ENCODE data around the gene TRIM62.

Gene TRIM62

DNA sequence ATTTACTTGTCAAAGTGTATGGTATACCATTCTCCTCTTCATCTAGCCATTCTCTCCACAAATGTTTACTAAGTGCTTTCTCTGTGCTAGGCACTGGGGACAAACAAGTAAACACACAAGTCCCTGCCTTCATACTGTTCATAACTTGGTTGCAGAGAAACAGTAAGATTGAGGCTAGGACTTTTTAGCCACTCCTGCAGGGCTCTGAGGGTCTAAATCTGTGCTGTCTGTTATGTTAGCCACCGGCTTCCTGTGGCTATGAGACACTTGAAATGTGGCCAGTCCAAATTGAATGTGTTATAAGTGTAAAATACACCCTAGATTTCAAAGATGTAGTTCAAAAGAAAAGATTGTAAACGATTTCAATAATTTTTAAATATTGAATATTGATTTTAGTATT is 50.7 kb downstream of the TRIM62 start:
- H3K9me3 ChIP-seq (replicated peaks; ENCODE audit: insufficient read depth, low read length) = no peaks in the 10 kb centered on the region

DNA sequence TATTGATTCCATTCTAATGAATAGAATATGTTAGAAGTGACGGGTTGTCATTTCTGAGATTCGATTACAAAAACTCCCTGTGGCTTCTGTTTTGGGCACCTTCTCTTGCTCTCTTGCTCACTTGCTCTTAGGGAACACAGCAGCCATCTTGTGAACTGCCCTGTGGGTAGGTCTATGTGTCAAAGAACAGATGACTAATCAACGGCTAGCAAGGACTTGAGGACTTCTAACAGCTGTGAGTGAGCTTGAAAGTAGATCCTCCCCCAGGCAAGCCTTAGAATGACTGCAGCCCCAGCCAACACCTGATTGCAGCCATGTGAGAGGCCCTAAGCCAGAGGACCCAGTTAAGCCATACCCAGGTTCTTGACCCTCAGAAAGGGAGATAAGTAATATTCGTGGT is 51.5 kb downstream of the TRIM62 start:
- peaks cover 12% of the 10 kb centered on the region for H3F3A ChIP-seq (ENCODE audit: insufficient read depth, low read length)
- H3K27me3 ChIP-seq (replicated peaks; ENCODE audit: insufficient read depth, low read length) = no peaks in the 10 kb centered on the region
- H3K79me2 ChIP-seq (ENCODE audit: low read length) = peaks cover 15% of the 10 kb centered on the region
- TF ChIP-seq EZH2 (optimal IDR thresholded peaks at IDR 0.05; ENCODE audit: low read depth, low read length) = no peak
- no peak for DNase-seq
- H3K27ac ChIP-seq (ENCODE audit: low read length) = no peak overlapping the region
- H3K36me3 ChIP-seq (replicated peaks; ENCODE audit: insufficient read depth, low read length) = no peaks in the 10 kb centered on the region
- no peak overlapping the region for H3K9ac ChIP-seq (ENCODE audit: low read length)
- H3K9me2 ChIP-seq (replicated peaks; ENCODE audit: insufficient read depth, low read length) = no peaks in the 10 kb centered on the region
- H3K4me2 ChIP-seq (ENCODE audit: low read depth, low read length) = no peak overlapping the region
- H4K20me1 ChIP-seq (ENCODE audit: insufficient read depth, low read length) = no peaks in the 10 kb centered on the region
- no peak overlapping the region for H3K4me3 ChIP-seq (ENCODE audit: low read length)
- H2AFZ ChIP-seq (ENCODE audit: low read length) = no peak overlapping the region
- peaks cover 6% of the 10 kb centered on the region; the same call in 1 of the 2 replicates for H3K4me1 ChIP-seq (ENCODE audit: low read length)
- no peaks in the 10 kb centered on the region for H3K9me3 ChIP-seq (replicated peaks; ENCODE audit: insufficient read depth, low read length)

More for the DNA sequence above, 50.7 kb downstream of the TRIM62 start:
- TF ChIP-seq, protein P1, sequence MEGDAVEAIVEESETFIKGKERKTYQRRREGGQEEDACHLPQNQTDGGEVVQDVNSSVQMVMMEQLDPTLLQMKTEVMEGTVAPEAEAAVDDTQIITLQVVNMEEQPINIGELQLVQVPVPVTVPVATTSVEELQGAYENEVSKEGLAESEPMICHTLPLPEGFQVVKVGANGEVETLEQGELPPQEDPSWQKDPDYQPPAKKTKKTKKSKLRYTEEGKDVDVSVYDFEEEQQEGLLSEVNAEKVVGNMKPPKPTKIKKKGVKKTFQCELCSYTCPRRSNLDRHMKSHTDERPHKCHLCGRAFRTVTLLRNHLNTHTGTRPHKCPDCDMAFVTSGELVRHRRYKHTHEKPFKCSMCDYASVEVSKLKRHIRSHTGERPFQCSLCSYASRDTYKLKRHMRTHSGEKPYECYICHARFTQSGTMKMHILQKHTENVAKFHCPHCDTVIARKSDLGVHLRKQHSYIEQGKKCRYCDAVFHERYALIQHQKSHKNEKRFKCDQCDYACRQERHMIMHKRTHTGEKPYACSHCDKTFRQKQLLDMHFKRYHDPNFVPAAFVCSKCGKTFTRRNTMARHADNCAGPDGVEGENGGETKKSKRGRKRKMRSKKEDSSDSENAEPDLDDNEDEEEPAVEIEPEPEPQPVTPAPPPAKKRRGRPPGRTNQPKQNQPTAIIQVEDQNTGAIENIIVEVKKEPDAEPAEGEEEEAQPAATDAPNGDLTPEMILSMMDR (IDR thresholded peaks at IDR 0.05; ENCODE audit: low read length) = no peak
- TF ChIP-seq EZH2phosphoT487 (IDR thresholded peaks at IDR 0.05; ENCODE audit: low read length) = no peak
- TF ChIP-seq EZH2 (optimal IDR thresholded peaks at IDR 0.05; ENCODE audit: low read depth, low read length) = no peak
- Histone ChIP-seq H3F3A (ENCODE audit: insufficient read depth, low read length) (peaks cover 12% of the 10 kb centered on the region), H3K4me3 (ENCODE audit: low read length) (no peak overlapping the region), H3K4me1 (ENCODE audit: low read length) (peaks cover 6% of the 10 kb centered on the region; the same call in 1 of the 2 replicates), H3K27ac (ENCODE audit: low read length) (no peak overlapping the region), H3K79me2 (ENCODE audit: low read length) (peaks cover 7% of the 10 kb centered on the region), H3K9ac (ENCODE audit: low read length) (no peak overlapping the region), H3K27me3 (replicated peaks; ENCODE audit: insufficient read depth, low read length) (no peaks in the 10 kb centered on the region), H4K20me1 (ENCODE audit: insufficient read depth, low read length) (no peaks in the 10 kb centered on the region), H3K9me2 (replicated peaks; ENCODE audit: insufficient read depth, low read length) (no peaks in the 10 kb centered on the region), H2AFZ (ENCODE audit: low read length) (no peak overlapping the region), H3K4me2 (ENCODE audit: low read depth, low read length) (no peak overlapping the region), H3K36me3 (replicated peaks; ENCODE audit: insufficient read depth, low read length) (no peaks in the 10 kb centered on the region)
- DNase-seq = no peak

DNA sequence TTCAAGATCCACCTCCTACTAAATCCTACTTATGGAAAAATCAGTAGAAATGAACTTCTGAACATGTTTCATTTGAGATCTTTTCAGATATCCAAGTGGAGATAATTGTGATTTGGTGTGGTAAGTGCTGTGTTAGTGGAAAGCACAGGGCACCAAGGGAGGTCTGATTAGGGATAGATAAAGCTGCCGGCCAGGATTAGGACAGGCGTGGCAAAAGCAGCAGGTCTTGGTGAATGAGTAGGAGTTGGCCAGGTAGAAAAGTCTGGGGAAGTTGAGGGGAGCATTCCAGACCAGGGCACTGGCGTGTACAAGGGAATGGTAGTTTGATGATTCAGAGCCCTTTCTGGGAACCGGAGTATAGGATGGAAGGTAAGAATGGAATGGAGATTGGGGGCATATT is 53.1 kb downstream of the TRIM62 start:
- no peaks in the 10 kb centered on the region for H3K9me3 ChIP-seq (replicated peaks; ENCODE audit: insufficient read depth, low read length)
- H3K79me2 ChIP-seq (ENCODE audit: low read length) = peaks cover 16% of the 10 kb centered on the region
- no peaks in the 10 kb centered on the region for H3K9me2 ChIP-seq (replicated peaks; ENCODE audit: insufficient read depth, low read length)
- no peak overlapping the region for H3K4me3 ChIP-seq (ENCODE audit: low read length)
- H3F3A ChIP-seq (ENCODE audit: insufficient read depth, low read length) = peaks cover 12% of the 10 kb centered on the region
- TF ChIP-seq, protein P1 (IDR thresholded peaks at IDR 0.05; ENCODE audit: low read length) = no peak
- TF ChIP-seq EZH2 (optimal IDR thresholded peaks at IDR 0.05; ENCODE audit: low read depth, low read length) (no peak), EZH2phosphoT487 (IDR thresholded peaks at IDR 0.05; ENCODE audit: low read length) (no peak)
- H3K4me2 ChIP-seq (ENCODE audit: low read depth, low read length) = peak overlapping the region; percentile 78; the same call in 1 of the 2 replicates
- peaks cover 6% of the 10 kb centered on the region; the same call in 1 of the 2 replicates for H3K4me1 ChIP-seq (ENCODE audit: low read length)
- H3K36me3 ChIP-seq (replicated peaks; ENCODE audit: insufficient read depth, low read length) = no peaks in the 10 kb centered on the region
- H3K27ac ChIP-seq (ENCODE audit: low read length) = peak overlapping the region; percentile 90; the same call in 1 of the 2 replicates
- H3K27me3 ChIP-seq (replicated peaks; ENCODE audit: insufficient read depth, low read length) = no peaks in the 10 kb centered on the region
- H4K20me1 ChIP-seq (ENCODE audit: insufficient read depth, low read length) = no peaks in the 10 kb centered on the region
- no peak for DNase-seq
- H3K9ac ChIP-seq (ENCODE audit: low read length) = no peak overlapping the region
- no peak overlapping the region for H2AFZ ChIP-seq (ENCODE audit: low read length)

DNA sequence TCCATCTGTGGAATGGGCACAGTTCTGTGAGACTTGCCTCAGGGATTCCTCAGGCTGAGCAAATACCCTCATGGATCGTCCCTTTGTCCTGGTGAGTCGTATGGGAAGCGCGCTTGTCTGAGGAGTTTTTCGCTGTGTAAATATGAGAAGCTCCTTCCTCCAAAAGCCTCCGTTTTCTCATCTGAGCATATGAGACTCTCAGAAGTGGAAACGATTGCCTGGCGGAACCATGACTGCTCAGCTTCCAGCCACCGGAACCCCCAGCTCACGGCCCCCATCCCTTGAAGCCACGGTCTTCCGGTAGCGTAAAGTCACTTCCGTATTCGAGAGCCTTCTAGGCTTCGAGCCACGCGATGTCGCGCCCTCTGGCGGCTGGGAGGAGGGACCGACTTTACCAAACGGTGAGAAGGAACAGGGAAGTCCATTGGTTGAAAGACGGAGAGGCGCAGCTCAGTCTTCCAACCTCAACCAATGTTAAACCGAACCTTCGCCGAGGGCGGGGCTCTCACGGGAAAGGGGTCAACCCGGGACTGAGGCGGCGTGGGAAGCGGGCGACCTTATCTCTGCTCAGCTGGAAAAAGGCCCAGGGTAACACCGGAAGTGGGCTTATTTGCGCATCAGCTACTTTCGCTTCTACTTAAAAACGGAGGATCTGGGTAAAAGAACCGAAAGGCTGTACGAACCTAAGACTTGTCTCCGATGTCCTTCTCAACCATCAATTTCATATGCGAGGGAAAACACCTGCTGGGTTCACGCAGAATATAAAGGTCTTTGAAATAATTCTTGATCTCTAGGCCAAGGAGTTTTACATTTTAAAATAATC is 54.6 kb downstream of the TRIM62 start:
- H2AFZ ChIP-seq (ENCODE audit: low read length) = peak overlapping the region; percentile 55

More for the DNA sequence above, 54.6 kb downstream of the TRIM62 start:
- Histone ChIP-seq H3K9me2 (replicated peaks; ENCODE audit: insufficient read depth, low read length) (no peaks in the 10 kb centered on the region), H3K27me3 (replicated peaks; ENCODE audit: insufficient read depth, low read length) (no peaks in the 10 kb centered on the region), H3K79me2 (ENCODE audit: low read length) (peaks cover 16% of the 10 kb centered on the region), H3F3A (ENCODE audit: insufficient read depth, low read length) (peaks cover 12% of the 10 kb centered on the region), H3K9ac (ENCODE audit: low read length) (peak overlapping the region; percentile 86), H3K9me3 (replicated peaks; ENCODE audit: insufficient read depth, low read length) (no peaks in the 10 kb centered on the region), H3K36me3 (replicated peaks; ENCODE audit: insufficient read depth, low read length) (no peaks in the 10 kb centered on the region), H3K4me1 (ENCODE audit: low read length) (peaks cover 6% of the 10 kb centered on the region; the same call in 1 of the 2 replicates), H3K27ac (ENCODE audit: low read length) (peak overlapping the region; percentile 90), H3K4me3 (ENCODE audit: low read length) (peak overlapping the region; percentile 85), H3K4me2 (ENCODE audit: low read depth, low read length) (peak overlapping the region; percentile 78), H4K20me1 (ENCODE audit: insufficient read depth, low read length) (no peaks in the 10 kb centered on the region)
- peak; percentile 100 for DNase-seq
- TF ChIP-seq, protein P1 (IDR thresholded peaks at IDR 0.05; ENCODE audit: low read length) = peak; percentile 98
- no peak for TF ChIP-seq EZH2 (optimal IDR thresholded peaks at IDR 0.05; ENCODE audit: low read depth, low read length)
- TF ChIP-seq EZH2phosphoT487 (IDR thresholded peaks at IDR 0.05; ENCODE audit: low read length) = no peak
